ENCODE results near the gene SEC16A.

DNA sequence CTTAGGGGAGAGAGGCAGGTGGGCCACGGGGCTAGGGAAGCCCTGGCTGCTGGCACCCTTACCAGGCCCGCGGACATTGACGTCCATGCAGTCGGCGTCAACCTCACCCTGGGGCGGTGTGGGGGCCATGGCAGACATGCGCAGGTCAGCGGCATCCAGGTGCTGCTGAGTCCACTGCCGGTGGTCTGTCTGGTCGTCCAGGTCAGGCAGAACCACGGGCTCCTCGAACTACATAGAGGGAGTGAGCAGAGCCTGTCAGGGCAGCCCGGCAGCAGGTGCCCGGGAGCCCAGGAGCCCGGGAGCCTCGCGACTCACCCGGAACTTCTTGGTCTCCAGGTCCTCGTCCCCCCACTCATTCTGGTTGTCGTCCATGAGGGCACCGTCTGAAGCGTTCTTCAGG lies 18.8 kb upstream of the SEC16A start:
- TF ChIP-seq EZH2 (IDR thresholded peaks at IDR 0.05) (no peak), POLR2AphosphoS5 (IDR thresholded peaks at IDR 0.05; ENCODE audit: borderline replicate concordance, low read depth, low read length) (no peak), FOXP2 (optimal IDR thresholded peaks at IDR 0.05; ENCODE audit: control extremely low read depth, extremely low read length, insufficient read depth) (no peak)

All from SK-N-MC (cell line).